HUDEP-2 (cell line): ENCODE data around the gene KRTAP2-2.
"Not testable (repeated sequence)": the region's sequence is repeated elsewhere in the genome, so short reads cannot be mapped to it uniquely, and the experiment has no call there.

Source experiments
- DNase-seq, 76 experiments: peaks; one replicate each; lab custom pipeline; 2025; ENCODE audit not compliant: unreplicated experiment in 76 of 76; lab: John Stamatoyannopoulos, UW

The KRTAP2-2 gene

GRCh38 chr17:41055130-41055529 is at the start of gene KRTAP2-2:
Gene KRTAP2-2, minus strand, starts transcription at chr17:41055230. Its CDS starts 19 bp downstream, at chr17:41055211.
- not testable (repeated sequence) for DNase-seq

GRCh38 chr17:41104386-41105038 is 49.5 kb upstream of the KRTAP2-2 start:
- not testable (repeated sequence) for DNase-seq

- DNase-seq, result no peak
Observed at GRCh38 chr17:41103896-41104295, 48.9 kb upstream of the KRTAP2-2 start.

GRCh38 chr17:41101586-41102259 is 46.7 kb upstream of the KRTAP2-2 start, which contains the start of gene KRTAP4-16:
Gene KRTAP4-16, minus strand, starts transcription at chr17:41102209. Its CDS starts 0 bp downstream, at chr17:41102209.
- DNase-seq, result no peak

DNA sequence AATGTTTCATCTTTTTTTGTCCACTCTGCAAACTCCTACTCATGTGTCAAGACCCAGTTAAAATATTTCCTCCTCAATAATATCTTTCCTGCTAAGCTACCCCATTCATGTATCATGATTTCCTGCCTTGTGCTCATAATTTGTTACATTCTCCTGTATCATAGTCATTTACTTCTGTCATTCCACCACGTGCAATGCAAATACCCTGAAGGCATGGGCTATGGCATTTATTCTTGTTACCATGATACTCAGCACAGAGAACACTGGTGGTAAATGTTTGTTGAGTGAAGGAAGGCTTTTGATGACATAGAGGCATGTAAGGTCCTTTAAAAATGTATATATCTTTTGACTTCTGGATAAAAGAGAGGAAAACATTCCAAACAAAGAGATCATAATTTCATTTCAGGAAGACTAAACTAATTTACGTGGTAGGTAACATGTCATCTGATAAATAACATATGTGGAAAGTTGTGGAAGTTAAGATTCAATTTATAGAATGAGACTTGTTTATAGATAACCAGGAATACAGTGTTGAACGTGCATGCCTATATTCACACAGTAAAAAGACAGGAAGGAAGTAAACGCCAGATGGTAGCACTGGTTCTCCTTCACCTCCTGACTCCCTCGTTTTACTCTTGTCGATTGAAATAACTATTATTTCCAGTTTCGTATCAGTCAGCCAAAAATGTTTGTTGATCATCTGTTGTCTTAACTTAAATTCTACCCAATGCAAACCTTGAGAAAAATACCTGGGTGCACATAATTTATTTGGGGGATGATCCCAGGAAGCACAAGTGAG is 44.9 kb upstream of the KRTAP2-2 start:
- not testable (repeated sequence) for DNase-seq

GRCh38 chr17:41098481-41098880 is 43.5 kb upstream of the KRTAP2-2 start:
- no peak for DNase-seq

DNA sequence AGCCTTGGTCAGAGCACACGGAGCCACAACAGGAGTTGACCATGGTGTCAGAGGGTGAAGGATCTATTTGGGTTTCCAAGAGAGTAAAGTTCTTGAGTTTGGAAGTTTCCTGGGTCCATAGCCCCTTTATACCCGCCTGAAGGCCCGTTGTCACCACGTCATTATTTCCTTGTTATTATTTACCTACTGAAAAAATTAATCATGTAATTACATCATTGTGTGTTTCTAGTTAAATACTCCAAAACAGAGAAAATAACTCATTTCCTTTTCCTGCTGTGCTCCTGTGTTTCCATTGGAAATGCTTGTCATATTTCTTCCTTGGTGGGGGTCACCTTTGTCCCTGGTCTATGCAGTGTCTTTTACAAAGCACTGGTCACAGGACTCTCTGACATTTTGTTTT is 43.0 kb upstream of the KRTAP2-2 start, which contains the start of gene KRTAP4-8:
Gene KRTAP4-8, minus strand, starts transcription at position 101 of the 400 bp plus-strand sequence. Its CDS starts 58 bp downstream, at position 43.
- no peak for DNase-seq

GRCh38 chr17:41096055-41096454 is 41.0 kb upstream of the KRTAP2-2 start:
- DNase-seq, result no peak

- DNase-seq, result not testable (repeated sequence)
Observed at GRCh38 chr17:41088760-41089352, 33.8 kb upstream of the KRTAP2-2 start.

GRCh38 chr17:41084100-41084856 is 29.2 kb upstream of the KRTAP2-2 start, which contains the start of gene KRTAP4-7:
Gene KRTAP4-7, plus strand, starts transcription at chr17:41084150. Its CDS starts 57 bp downstream, at chr17:41084207.
- DNase-seq, result not testable (repeated sequence)

DNA sequence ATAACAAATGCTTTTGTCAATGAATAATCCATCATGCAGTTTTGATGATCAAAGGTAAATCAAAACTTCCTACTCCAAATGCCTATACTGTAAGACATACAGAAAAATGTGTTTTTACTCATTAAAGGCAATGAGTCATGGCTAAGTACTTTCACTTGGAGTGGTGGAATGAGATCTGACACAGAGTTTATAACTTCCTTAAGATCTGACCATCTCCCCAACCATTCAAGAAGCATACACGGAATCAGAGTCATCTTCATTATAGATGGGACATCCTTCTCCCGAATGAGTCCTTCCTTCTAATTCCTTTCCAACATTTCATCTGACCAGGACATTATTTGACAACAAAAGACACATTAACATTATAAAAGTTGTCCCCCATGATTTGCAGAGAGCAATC is 28.4 kb upstream of the KRTAP2-2 start:
- not testable (repeated sequence) for DNase-seq

DNA sequence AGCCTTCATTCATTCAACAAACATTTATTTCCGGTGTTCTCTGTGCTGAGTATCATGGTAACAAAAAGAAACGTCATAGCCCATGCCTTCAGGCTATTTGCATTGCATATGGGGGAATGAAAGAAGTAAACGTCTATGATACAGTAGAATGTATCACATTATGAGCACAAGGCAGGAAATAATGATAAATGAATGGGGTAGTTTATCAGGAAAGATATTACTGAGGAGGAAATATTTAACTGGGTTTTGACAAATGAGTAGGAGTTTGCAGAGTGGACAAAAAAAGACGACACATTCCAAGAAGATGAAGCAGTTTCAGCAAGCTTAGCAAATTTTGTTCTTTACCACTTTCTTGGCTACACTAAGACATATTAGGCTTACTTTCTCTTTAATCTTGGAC is 27.6 kb upstream of the KRTAP2-2 start:
- no peak for DNase-seq

DNA sequence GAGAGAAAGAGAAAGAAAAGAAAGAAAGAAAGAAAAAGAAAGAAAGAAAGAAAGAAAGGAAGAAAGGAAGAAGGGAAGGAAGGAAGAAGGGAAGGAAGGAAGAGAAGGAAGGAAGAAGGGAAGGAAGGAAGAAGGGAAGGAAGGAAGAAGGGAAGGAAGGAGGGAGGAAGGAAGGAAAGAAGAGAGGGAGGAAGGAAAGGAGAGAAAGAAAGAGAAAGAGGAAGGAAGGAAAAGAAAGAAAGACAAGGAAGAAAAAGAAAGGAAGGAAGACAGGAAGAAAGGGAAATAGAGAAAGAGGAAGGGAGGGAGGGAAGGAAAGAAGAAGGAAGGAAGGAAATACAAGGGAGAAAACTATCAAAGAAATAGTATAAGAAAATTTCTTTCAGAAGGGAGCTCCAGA is 21.8 kb upstream of the KRTAP2-2 start:
- DNase-seq, result no peak

- no peak for DNase-seq
Observed at GRCh38 chr17:41073676-41074075, 18.6 kb upstream of the KRTAP2-2 start.

GRCh38 chr17:41071606-41072360 is 16.8 kb upstream of the KRTAP2-2 start:
- no peak for DNase-seq

DNA sequence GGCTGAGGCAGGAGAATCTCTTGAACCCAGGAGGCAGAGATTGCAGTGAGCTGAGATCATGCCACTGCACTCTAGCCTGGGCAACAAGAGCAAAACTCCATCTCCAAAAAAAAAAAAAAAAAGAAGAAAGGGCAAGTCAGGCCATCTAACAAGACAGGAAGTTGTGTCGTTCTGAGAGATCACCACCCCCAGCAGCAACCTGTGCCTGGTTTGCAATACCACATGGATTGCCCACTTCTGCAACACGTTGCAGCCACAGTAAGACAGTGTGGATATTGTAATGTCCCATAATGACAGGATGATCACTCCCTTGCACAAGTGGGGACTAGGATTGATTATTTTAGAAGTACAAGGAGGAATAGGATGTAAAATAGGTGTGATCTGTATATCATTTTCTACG is 14.0 kb upstream of the KRTAP2-2 start:
- no peak for DNase-seq

- no peak for DNase-seq
Observed at GRCh38 chr17:41067281-41067680, 12.3 kb upstream of the KRTAP2-2 start.

GRCh38 chr17:41065829-41066624 is 11.0 kb upstream of the KRTAP2-2 start, which contains the start of gene KRTAP2-4:
Gene KRTAP2-4, minus strand, starts transcription at chr17:41065879. Its CDS starts 34 bp downstream, at chr17:41065845.
- no peak for DNase-seq
